Ovary (tissue), 3 donors: Measurements from ENCODE around the gene SOX18.
"Not testable (repeated sequence)": the region's sequence is repeated elsewhere in the genome, so short reads cannot be mapped to it uniquely, and the experiment has no call there.

Experiments
- EP300 ChIP-seq: sonication (generic); formaldehyde crosslinking; IDR thresholded peaks from one replicate; pipeline ENCODE4 v1.6.1; 2017; ENCODE audit warnings: antibody characterized with exemption
- TF ChIP-seq, protein P1 (sequence below), 3 donors: fragments of 450-650 bp in 2 of 3; fragments of 200-600 bp in 1 of 3; IDR thresholded peaks; one replicate each; pipeline versions ENCODE4 v1.5.1 to v1.8.0; 2016 to 2022; ENCODE audit warnings: antibody characterized with exemption in 3 of 3, mild to moderate bottlenecking in 1 of 3
- donor health status: DM: no; HTN: no; CAD: no.

DNA sequence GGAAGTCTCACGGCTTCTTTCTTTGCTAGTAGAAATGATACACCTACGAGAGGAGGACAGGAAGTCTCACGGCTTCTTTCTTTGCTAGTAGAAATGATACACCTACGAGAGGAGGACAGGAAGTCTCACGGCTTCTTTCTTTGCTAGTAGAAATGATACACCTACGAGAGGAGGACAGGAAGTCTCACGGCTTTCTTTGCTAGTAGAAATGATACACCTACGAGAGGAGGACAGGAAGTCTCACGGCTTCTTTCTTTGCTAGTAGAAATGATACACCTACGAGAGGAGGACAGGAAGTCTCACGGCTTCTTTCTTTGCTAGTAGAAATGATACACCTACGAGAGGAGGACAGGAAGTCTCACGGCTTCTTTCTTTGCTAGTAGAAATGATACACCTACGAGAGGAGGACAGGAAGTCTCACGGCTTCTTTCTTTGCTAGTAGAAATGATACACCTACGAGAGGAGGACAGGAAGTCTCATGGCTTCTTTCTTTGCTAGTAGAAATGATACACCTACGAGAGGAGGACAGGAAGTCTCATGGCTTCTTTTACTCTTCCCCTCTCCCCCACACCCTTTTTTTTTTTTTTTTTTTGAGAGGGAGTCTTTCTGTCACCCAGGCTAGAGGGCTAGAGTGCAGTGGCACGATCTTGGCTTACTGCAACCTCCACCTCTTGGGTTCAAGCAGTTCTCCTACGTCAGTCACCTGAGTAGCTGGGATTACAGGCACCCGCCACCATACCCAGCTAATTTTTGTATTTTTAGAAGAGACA, 36.9 kb downstream of the SOX18 start:
- TF ChIP-seq, protein P1, sequence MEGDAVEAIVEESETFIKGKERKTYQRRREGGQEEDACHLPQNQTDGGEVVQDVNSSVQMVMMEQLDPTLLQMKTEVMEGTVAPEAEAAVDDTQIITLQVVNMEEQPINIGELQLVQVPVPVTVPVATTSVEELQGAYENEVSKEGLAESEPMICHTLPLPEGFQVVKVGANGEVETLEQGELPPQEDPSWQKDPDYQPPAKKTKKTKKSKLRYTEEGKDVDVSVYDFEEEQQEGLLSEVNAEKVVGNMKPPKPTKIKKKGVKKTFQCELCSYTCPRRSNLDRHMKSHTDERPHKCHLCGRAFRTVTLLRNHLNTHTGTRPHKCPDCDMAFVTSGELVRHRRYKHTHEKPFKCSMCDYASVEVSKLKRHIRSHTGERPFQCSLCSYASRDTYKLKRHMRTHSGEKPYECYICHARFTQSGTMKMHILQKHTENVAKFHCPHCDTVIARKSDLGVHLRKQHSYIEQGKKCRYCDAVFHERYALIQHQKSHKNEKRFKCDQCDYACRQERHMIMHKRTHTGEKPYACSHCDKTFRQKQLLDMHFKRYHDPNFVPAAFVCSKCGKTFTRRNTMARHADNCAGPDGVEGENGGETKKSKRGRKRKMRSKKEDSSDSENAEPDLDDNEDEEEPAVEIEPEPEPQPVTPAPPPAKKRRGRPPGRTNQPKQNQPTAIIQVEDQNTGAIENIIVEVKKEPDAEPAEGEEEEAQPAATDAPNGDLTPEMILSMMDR (IDR thresholded peaks at IDR 0.05): not testable (repeated sequence)
- TF ChIP-seq EP300: not testable (repeated sequence)
